NCI-H345 treated with DMSO at 0.1 percent for 48 hours (cell line): ENCODE results near the gene HOXC9.

Source experiments
- DNase-seq: peaks from one replicate; lab custom pipeline; 2025; ENCODE audit not compliant: unreplicated experiment; lab: John Stamatoyannopoulos, UW

Gene HOXC9

DNA sequence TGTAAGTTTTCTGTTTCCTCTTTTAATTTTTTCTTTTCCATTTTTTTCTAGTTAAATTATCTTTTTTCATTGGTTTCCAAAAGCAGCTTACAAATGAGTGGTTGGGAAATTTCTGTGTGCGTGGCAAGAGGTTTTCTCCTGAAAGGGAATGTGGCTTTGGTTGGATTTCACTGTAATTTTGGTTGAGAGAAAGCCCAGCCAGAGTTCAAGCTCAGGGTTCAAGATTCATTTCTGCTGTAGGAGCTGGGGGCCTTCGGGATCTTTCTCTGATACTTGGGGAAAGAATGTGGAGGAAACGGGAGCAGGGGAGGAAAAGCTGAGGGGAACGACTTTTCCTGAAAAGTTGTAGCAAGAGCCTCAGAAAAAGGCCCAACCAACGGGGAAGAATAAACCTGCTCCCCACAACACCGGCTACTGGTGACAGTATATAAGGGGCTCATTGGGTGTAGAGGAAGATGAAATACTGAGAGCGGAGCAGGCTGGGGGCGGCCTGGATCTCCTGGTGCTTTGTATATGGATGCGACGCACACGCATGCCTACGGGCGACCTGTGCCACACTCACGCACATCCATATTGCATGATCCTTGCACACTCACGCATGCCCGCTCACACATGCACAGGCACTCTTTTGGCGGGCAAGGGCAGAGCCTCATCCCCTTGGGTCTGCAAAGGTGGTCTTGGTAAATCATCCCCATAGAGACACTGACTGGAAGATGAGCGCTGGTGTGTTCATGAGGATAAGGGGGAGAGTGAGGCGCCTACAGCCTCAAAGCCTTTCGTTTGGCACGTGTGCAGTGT is 13.1 kb upstream of the HOXC9 start:
- DNase-seq: no peak

DNA sequence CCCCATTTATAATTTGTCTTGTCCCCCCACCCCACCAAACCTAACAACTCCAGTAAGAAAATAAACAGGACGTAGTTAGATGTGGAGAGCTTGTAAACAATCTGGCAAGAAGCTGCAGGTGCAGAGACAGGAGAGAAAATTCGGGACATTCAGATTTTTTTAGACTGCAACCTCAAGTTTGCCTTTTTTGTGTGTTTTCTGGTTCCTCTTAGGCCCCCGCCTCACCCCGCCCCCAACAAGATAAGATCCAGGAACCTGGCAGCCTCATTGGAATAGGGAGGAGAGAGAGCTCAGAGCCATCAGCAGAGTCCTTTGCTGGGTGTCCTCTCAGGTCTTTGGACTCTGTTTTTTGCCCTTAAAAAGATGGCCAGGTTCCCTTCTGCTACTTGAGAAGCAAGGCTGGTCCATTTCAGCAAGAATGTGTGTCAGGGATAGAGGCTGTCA is 12.2 kb upstream of the HOXC9 start:
- no peak for DNase-seq

DNA sequence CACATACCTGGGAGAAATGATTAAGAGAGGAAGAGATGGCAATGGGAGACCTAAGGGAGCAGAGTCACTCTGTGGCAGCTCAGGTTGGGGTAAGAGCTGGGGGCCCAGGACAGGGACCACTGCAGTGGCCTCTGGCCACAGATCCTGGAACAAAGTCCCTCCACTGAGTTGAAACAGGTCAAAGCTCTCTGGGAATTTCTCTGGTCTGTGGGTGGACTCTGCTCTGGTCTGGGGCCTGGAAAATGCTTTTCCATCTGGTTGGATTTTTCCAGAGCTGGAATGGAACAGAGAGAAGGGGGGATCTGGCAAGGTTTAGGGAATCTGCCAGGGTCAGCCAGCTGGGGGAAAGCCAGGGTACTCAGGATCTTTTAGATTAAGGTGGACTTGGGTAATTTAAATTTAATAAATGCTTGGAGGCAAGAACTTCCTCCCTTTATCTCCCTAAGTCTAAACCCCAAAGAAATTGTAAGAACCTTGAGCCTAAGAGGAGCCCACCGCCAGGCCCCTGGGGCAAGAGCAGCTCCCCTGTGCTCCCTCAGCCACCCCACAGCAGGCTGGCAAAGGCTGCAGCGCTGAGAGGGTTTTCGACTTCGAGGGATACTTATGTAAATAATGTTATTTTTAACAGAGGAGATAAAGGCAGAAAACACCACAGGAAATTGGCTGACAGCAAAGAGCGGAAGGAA is 11.3 kb upstream of the HOXC9 start:
- no peak for DNase-seq

DNA sequence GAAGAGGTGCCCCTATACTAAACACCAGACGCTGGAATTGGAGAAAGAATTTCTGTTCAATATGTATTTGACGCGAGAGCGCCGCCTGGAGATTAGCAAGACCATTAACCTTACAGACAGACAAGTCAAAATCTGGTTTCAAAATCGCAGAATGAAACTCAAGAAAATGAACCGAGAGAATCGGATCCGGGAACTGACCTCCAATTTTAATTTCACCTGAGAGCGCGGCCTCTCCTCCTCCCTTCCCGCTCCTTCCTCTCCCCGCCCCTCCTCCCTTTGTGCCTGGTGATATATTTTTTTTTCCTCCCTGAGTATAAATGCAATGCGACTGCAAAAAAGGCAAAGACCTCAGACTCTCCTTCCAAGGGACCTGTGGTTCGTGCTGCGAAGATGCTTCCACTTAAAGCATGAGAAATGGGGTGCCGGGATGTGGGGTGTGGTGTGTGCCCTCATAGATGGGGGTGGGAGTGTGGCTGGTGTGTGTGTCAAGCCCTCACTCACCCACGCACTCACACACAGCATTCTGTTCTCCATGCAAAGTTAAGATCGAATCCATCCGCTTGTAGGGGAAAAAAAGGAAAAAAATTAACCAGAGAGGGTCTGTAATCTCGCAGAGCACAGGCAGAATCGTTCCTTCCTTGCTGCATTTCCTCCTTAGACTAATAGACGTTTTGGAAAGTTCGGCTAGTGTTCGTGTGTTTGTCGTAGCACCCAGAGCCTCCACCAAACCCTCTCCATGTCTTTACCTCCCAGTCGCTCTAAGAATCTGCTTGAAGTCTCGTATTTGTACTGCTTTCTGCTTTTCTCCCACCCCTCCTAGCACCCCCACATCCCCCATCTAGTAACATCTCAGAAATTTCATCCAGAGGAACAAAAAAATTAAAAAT is 10.5 kb upstream of the HOXC9 start:
- DNase-seq: no peak

DNA sequence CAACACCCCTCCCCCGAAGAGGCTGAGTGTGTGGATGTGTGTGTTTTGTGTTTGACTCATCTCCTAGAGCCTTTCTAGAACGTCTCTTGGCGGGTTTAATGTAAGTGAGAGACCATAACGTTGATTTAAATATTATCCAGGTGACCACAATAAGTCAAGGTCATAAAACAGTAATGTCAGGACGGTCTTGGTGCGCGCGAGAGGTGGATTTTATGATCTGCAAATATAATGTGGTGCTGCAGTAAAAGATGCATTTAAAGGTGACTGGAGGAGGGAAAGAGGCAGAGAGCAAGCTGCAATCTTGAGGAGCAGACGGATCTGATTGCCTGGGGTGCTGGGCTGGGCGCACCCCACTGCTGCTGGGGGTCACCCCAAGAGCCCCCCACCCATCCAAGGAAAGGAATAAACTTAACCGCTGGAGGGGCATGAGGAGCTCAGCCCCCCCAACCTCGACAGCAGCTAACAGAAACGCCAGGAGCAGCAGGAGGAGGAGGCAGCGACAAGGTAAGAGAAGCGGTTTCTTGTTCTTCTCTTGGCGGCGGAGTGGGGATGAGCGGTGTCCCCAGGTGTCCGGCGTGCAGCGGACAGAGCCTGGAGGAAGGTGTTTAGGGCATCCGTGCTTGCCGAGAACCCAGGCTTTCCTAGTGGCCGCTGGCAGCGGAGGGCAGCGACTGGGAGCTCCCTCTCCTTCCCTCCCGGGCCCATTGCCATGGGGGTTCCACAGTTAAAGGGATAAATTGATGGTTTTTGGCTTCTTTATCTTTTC is 9.5 kb upstream of the HOXC9 start:
- no peak for DNase-seq

DNA sequence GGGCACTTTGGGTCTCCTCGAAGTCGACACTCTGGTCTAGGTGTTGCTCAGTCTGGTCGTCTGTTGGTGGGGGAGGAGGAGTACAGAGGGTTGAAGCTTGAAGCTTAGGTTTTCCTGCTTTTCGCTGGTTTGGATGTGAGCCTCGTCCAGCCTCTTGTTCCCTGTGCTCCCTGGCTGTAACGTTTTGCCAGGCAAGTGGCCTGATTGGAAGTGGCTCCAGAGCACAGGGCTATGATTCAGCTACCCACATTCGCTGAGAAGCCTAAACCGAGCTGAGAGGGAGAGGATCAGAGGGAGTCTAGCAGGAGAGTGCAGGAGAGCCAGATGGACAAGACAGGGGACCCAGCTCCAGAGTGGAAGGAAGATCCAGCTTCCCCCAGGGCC is 8.9 kb upstream of the HOXC9 start:
- no peak for DNase-seq

DNA sequence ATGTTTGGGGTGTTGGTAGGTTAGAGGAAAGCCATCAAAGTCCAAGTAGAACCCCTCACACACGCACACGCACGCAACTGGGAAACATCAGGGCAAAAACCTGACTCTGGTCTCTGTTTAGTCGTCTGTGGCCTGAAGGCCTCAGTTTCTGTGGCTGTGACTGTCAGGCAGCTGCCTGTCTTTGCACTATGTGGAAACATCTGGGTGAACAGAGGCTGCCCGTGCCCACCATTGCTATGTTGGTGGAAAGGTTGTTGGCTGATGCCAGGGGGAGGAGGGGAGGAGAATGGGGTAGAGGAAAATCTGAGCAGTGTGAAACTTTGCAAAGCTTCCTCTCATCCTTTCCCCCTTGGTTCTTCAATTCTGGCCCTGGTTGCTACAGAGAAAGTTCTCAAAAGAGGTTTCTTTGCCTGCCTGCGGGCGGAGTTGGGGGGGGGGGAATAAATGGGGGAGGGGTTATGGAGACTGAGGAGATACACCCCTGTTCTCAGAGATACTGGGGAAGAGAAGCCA is 7.5 kb upstream of the HOXC9 start:
- DNase-seq: no peak

DNA sequence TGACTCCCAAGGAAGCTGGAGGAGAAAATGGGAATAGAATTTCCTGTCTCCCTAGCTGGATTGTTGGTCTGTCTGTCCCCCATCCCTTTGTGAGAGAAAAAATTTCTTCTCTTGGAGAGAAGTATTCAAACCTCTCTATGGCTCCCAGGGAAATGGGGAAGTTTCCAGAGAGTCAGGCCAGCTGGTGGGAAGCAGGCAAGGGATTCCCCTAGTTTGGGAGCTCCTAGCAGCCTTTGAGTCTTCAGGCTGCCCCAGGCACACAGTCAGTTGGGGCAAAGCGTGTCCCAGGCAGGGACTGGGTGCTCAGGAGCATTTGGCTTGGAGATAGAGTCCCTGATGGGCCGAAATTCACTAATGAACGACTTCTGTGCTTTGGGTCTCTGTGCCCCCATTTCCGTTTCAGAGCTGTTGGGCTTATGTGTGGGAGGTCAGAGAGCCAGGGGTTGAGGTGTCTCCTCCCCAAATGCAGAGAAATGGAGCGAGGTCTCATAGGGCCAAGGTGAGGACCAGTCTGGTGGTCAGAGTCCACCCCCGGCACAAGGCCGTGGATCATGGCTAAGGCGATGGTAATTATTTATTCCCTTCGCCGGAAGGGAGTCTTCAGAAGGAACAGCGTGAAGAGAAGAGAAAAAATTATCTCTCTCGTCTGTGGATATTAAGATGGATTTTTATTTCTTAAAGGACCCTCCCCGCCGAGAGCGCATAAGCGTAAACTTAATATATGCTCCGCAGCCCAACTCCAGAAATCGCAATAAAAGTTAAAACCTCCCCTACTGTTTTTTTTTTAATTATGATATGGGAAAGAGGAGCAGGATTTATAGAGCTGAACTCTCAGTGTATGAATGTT is 6.6 kb upstream of the HOXC9 start:
- no peak for DNase-seq

DNA sequence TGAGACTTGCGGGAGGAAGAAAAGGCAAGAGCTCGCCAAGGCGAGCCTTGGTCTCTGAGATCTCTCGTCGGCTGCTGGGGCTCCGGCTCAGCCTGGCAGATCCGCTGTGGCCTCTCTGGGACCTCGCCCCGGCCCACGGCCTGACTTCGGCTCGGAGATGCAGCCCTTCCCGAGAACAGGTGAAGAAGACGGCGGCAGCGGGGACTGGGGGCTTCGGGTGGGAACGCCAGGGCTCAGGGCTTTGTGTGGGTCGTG is 6.0 kb upstream of the HOXC9 start:
- no peak for DNase-seq

DNA sequence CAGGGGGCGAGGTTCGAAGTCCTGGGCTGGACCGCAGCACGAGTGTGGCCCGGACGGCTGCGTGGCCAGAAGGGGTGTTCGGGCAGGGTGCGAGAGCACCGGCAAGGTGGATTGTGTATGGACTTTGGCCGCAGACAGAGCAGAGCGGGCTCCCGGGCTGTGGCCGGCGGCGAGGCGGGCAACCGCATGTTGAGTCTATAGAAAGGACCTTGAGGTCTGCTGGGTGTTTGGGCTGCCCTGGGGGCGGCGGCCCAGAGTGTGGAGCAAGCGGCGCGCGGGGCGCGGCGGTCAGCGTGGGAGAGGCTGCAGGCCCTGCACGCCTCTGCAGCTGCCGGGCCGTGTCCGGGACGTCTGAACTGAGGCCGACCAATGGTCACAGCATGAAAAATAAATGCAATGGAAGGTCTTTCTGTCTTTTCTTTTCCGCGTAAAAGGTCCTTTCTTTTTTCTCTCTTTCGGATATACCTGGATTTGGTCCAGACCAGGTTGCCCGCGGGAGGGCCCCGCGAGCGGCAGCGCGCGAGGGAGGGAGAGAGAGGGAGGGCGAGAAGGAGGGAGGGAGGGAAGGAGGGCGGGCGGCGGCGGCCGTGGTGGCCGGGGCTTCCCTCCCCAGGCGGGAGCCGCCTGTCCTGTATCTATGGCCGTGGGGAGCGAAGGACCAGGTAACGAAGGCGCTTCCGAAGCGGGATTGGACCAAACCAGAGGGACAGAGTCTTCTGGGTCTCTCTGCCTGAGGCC is 5.5 kb upstream of the HOXC9 start:
- no peak for DNase-seq

DNA sequence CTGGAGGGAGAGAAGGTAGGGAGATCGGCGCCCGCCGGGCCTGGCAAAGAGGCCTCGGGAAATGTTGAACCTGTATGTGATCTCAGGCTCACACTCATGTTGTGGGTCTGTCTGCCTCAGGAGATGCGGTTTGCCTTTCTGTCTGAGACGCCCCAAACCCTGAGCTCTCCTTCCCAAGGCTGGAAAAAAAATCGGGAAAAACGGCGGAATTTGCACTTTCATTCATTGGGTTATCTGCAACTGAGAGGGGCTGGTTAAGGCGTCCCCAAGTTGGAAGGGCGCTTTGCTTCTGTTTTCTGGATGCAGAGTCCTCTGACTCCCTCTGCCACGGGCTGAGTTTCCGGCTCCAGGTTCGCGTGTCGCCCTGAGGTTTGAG is 5.0 kb upstream of the HOXC9 start:
- no peak for DNase-seq

DNA sequence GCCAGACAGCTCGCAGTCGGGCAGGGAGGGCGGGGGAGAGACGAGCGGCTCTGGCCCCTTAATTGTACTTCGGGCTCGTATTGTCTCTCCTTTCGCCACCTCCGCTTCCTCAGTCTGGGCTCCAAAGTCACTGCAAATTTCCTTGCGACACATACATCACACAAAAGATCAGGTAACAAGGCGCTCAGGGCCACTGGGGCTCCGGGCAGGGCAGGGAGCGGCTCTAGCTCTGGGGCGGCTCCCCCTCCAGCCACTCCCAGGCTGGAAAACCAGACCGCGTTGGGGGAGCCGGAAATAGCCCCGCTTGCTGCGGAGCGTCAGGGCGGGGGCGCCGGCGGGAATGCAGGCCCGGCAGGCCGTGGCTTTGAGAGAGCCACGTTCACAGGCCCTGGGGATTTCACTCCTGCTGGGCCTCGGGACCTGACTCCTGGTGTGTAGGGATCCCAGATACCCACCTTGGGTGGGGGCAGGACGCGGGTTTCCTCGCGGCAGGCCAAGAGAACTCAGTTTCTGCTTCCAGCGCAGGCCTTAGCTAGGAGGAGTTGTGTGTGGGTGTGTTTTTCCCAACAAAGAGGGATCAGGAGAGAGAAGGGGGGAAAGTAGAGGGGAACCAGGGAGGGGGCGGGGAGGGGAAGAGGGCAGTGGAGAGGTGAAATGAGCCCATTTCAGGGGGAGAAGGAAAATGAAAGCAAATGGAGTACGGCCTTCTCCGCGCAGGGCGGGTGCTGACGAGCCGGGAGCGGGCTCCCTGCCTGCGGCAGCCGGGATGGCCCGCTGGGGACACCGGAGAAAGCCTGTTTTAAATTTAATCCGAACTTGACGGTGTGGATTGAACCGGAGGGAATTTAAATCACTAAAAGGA is 4.4 kb upstream of the HOXC9 start:
- DNase-seq: no peak

DNA sequence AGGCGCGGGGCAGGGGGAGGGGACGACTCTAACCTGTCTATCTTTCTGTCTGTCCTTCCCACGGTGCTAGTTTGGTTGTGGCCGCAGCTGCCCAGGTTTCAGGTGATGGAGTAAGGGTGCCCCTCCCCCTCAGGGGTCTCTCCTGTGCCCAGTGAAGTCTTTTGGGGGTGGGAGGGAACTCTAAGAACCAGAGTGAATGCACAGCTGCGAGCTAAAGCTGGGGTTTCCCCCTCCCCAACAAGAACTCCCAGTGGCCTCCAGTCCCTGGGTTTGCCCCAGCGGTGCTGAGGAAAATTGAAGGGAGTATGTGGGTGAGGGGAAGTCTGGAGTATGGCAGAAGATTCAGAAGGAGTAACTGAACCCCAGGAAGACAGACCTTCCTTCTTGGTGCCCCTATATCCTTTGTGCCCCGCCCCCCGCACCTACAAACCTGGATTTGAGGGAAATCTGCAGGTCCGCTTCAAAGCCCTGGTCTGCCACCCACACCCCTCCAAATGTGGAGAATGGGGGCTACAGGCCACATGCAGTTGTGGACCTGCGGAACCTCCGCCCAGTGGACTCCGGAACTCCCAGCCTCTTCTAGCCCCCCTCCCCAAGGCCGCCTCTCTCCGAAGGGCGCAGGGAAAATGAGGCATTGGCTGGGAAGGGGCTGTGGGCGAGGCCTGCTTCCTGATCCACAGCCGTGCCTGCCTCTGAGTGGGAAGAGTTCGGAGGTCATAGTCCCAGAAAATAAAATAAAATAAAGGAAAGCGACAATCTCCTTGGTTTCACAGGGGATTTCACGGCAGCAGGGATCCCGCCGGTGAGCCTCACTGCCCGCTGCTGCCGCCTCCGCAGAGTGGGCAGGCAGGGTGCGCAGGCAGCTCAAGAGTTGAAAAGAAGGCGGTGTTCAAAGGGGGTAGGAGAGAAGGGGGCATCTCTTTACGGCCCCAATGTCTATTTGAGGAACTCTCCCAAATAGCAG is 3.4 kb upstream of the HOXC9 start:
- DNase-seq: no peak

DNA sequence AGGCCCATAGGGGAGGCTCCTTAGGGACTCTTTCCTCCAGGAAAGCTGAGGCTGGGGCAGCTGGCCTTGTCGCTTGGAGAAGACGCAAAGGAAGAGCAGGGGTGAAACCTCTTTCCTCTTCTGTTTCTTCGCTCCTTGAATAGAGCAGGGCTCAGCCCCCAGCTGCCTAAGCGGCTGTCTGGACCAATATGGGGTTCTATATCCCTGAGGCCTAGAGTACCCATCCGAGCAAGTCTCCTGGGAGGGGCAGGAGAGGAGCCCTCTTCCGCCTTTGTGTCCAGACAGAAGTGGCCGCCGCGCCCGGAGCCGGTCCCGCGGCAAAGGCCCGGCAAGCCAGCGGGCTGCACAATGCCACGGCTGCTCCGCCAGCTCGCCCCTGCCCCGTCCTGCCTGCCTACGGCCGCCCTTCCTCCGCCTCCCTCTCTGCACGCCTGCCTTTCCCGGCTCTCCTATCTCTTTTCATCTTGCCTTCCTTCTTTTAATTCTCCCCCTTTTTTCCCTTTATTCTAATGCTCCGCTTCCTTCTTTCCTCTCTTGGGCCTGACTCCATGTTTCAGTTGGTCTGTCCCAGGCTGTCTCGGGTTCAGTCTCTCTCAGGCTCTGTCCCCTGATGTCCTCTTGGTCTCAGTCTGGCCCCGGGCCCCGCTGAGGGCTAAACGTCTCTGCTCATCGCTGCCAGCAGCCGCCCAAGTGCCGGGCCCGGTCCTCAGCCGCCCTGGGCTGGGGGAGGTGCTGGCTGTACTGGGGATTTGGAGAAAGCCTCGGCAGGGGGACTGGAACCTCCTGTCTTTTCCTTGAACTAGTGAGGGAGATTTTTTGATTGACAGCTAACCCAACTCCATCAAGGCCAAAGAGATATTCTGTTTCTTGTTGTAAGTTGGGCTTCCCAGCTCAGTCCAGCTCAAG is 2.5 kb upstream of the HOXC9 start:
- DNase-seq: no peak

DNA sequence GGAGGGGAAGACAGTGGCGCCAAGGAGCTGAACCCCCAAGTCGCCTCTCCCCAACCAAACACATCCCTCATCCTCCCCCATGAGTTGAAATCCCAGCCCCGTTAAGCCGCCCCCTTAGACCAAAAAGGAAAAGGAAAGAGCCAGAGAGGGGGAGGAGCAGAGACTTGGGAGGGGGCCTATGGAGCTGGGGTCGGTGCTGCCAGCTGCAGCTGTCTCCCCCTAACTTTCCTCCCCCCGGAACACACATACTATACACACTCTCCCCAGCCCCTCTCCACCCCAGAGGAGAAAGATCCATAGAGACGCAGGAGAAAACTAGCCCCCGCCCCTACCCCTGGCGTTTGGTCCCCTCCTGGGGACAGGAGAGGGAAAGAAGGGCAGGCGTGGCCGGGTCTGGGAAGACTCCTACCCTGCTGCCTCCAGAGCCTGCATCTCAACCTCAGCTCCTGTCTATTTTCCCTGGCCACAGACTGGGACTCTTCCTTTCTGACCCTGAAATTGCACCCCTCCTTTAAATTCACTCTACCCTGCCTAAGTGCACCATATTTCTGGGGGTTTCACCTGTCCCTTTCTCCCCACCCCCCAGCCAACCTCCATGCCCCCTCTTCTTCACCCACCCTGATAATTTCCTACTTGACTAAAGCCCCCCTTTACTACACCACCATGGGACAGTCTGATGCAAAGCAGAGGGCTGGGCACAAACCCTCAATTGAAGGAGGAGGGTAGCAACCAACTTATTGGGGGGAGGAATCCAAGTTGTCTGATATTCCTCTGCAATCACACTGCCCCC is 1.7 kb upstream of the HOXC9 start:
- DNase-seq: no peak

DNA sequence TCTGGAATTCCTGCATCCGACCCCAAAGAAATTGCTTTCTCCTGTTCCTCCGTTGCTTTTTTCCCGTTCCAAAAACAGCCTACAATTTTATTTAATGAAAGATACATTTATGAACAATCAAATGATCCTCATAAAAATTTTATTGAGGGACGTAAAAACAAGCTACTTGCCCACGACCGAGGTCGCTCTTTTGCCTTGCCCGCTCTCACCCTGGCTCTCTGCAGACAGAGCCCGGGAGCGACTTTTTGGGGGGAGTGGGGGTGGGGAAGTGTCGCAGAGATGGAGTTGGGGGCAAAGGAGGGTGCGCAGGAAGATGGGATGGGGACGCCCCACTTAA is 1.1 kb upstream of the HOXC9 start:
- DNase-seq: no peak
